GM21723 (cell line): ENCODE data around the gene CFHR2.
"Not testable (repeated sequence)": the region's sequence is repeated elsewhere in the genome, so short reads cannot be mapped to it uniquely, and the experiment has no call there.

ENCODE experiments used
- ATAC-seq: cut with Tn5 transposase; IDR thresholded peaks from one replicate; pipeline ENCODE4 v1.9.1; 2021; ENCODE audit warnings: mild to moderate bottlenecking, moderate library complexity; ENCODE audit not compliant: unreplicated experiment

Gene CFHR2

DNA sequence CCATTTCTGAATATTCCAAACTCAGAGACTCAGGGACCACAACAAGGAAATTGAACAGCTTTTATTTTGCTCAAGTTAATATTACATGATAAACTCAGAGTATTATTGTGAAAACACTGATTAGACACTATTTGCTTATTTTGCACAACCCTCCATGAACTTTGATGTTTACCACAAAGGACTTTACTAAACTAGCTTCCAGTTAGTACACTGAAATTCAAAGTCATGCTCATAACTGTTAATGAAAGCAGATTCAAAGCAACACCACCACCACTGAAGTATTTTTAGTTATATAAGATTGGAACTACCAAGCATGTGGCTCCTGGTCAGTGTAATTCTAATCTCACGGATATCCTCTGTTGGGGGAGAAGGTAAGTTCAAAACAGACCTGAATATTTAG is at the start of gene CFHR2:
Gene CFHR2, plus strand, starts transcription at position 171 of the 400 bp plus-strand sequence. Its CDS starts 143 bp downstream, at position 314.
- not testable (repeated sequence) for ATAC-seq

- ATAC-seq = no peak
Measured at GRCh38 chr1:196896355-196896754, 47.2 kb upstream of the CFHR2 start.

- no peak for ATAC-seq
Measured at GRCh38 chr1:196897158-196897828, 46.2 kb upstream of the CFHR2 start.

- ATAC-seq = no peak
Measured at GRCh38 chr1:196902344-196902743, 41.2 kb upstream of the CFHR2 start.

GRCh38 chr1:196910215-196910614 is 33.3 kb upstream of the CFHR2 start:
- ATAC-seq = no peak

DNA sequence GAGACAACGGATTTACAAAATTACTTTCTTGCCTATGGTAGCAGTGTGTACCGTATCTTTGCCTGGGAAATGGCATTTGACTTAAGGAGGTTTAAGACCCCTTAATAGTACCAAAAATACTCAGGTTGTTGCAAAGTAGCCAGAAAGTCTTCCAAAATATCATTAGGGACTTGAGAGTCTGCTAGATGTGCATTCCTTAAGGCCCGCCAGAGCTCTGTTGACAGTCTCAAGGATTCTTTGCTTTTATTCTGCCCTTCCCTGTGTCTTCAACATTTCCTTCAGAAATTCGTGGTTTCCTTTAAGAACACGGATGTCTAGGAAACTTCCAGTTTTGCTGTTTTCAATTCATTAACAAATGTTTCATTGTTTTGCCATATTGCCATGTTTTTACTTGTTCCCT is 31.3 kb upstream of the CFHR2 start:
- not testable (repeated sequence) for ATAC-seq

DNA sequence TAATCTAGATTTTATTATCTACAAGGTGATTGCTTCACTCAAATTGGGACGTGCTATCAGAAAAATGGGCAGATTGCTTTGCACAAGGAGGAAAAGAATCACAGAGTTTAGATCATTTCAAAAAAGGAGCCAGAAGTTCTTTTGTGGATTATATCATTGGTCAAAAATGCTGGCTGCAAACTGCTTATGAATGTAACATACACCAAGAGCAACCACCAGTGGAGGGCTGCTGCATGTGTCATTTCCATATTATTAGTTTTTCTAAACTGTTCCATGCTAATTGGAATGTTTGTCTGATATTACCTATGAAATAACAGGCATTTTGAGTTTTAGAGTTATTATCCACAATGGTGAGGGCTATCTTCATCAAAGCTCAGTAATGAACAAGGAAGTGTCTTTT is 16.7 kb upstream of the CFHR2 start:
- ATAC-seq = not testable (repeated sequence)

DNA sequence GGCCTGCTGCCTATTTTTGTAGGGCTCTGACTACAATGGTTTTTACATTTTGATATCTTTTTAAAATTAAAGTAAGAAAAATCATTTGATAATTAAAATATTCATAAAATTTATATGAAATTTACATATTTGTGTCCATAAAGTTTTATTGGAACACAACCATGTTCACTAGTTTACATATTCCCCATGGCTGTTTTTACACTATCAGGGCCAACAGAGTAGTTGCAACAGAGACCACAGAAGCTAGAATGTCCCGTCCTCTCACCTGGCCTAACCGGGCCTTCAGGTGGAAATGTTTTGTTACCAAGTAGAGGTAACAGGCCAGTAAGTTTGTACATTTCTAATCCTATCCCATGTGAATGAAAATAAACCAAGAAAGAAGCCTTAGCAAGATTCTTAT is 10.7 kb upstream of the CFHR2 start:
- ATAC-seq = not testable (repeated sequence)

DNA sequence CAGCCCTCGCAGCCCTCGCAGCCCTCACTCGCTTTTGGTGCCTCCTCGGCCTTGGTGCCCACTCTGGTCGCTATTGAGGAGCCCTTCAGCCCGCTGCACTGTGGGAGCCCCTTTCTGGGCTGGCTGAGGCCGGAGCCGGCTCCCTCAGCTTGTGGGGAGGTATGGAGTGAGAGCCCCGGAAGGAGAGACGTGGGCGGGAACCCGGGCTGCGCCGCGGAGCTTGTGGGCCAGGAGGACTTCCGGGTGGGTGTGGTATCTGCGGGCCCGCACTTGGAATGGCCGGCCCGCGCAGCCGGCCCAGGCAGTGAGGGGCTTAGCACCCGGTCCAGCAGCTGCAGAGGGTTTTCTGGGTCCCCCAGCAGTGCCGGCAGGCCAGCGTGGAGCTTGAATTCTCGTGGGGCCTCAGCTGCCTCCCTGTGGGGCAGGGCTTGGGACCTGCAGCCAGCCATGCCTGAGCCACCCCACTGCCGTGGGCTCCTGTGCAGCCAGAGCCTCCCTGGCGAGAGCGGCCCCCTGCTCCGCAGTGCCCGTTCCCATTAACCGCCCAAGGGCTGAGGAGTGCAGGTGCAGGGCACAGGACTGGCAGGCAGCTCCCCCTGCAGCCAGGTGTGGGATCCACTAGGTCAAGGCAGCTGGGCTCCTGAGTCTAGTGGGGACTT is 9.9 kb upstream of the CFHR2 start:
- no peak for ATAC-seq

GRCh38 chr1:196941474-196941873 is 2.1 kb upstream of the CFHR2 start:
- ATAC-seq = not testable (repeated sequence)

- ATAC-seq = peak; percentile 88
Measured at GRCh38 chr1:196951711-196952394, 8.3 kb downstream of the CFHR2 start.

DNA sequence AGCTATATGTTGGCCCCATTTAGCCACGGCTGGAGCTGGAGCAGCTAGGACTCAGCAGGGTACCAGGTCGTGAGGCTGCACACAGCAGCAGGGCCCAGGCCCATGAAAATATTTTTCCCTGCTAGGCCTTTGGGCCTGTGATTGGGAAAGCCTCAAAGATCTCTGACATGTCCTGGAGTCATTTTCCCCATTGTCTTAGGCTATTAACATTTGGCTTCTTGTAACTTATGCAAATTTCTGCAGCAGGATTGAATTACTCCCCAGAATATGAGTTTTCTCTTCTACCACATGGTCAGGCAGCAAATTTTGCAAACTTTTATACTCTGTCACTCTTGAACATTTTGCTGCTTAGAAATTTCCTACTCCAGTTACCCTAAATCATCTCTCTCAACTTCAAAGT is 11.2 kb downstream of the CFHR2 start:
- ATAC-seq = no peak

GRCh38 chr1:196955926-196956325 is 12.4 kb downstream of the CFHR2 start:
- ATAC-seq = no peak

- ATAC-seq = peak; percentile 86
Measured at GRCh38 chr1:196960854-196961253, 17.3 kb downstream of the CFHR2 start.

GRCh38 chr1:196970182-196970581 is 26.6 kb downstream of the CFHR2 start:
- no peak for ATAC-seq

- no peak for ATAC-seq
Measured at GRCh38 chr1:196976278-196976677, 32.7 kb downstream of the CFHR2 start.

- ATAC-seq = no peak
Measured at GRCh38 chr1:196977278-196977677, 33.7 kb downstream of the CFHR2 start, which contains the start of gene CFHR5. CFHR5 (plus strand) TSS chr1:196977556; CDS start chr1:196977665, 109 bp downstream.

GRCh38 chr1:196980859-196981258 is 37.3 kb downstream of the CFHR2 start:
- no peak for ATAC-seq

GRCh38 chr1:196982247-196982646 is 38.7 kb downstream of the CFHR2 start:
- not testable (repeated sequence) for ATAC-seq

DNA sequence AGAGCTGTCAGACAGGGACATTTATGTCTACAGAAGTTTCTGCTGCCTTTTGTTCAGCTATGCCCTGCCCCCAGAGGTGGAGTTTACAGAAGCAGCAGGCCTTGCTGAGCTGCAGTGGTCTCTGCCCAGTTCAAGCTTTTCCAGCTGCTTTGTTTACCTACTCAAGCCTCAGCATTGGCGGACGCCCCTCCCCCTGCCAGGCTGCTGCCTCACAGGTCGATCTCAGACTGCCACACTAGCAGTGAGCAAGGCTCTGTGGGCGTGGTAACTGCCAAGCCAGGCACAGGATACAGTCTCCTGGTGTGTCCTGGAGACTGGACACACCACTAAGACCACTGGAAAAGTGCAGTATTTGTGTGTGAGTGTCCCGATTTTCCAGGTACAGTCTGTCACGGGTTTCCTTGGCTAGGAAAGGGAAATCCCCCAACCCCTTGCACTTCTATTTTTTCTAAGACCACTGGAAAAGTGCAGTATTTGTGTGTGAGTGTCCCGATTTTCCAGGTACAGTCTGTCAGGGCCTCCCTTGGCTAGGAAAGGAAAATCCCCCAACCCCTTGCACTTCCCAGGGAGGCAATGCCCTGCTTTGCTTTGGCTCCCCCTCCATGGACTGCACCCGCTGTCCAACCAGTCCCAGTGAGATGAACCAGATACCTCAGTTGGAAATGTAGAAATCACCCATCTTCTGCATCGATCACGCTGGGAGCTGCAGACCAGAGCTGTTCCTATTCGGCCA is 48.5 kb downstream of the CFHR2 start:
- ATAC-seq = not testable (repeated sequence)

DNA sequence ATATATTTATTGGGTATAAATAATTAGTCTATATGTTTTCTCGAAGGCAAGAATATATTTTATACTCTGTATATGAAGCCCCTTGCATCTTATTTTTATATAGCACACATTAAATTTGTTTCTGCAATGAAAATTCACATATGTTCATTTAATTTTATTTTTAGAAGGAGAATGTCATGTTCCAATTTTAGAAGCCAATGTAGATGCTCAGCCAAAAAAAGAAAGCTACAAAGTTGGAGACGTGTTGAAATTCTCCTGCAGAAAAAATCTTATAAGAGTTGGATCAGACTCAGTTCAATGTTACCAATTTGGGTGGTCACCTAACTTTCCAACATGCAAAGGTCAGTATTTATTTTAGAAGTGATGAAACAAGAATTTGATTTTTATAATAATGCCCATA is 50.4 kb downstream of the CFHR2 start:
- no peak for ATAC-seq
